ENCODE results near the gene NLRP5. TPM values are rescaled to one million over a fixed set of nuclear protein-coding genes. Genes with fewer than 3 reads are reported as not detected.
A peak's percentile ranks its signal among the peaks of the same experiment; 100 is the strongest.

NLRP5 gene
- total RNA-seq, 1 donor from 2014 or later = not detected

DNA sequence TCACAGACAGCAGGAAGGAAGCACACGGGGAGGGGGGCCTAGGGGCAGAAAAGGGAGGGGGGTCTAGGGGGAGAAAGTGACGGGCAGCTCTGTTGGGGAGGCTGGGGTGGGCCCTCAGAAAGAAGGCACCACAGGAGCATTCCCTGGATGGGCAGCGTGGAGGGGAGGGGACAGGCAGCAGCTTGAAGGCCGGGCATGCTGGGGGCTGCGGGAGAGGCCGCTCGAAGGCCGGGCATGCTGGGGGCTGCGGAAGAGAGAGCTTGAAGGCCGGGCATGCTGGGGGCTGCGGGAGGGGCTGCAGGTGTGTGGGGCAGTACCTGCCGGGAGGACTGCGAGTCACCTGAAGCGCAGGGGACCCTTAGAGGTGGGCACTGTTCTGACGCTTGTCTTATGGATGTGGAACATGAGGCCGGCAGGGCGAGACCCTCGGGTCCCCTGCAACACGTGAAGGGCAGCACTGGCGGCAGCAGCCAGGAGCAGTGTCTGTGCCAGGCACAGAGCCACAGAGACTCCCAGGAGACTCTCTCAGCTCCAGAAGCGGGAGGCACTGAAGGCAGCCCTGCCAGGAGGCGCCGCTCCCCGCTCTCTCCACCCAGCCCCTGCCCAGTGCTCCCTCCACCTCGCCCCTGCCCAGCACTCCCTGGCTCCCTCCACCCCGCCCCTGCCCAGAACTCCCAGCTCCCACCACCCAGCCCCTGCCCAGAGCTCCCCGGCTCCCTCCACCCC lies 121.2 kb downstream of the NLRP5 start:
- intact Hi-C loops (cut with DNase I) = no loop called here
- peak; percentile 50 for DNase-seq
- peak; percentile 17 for ATAC-seq (ENCODE audit: poor library complexity)

DNA sequence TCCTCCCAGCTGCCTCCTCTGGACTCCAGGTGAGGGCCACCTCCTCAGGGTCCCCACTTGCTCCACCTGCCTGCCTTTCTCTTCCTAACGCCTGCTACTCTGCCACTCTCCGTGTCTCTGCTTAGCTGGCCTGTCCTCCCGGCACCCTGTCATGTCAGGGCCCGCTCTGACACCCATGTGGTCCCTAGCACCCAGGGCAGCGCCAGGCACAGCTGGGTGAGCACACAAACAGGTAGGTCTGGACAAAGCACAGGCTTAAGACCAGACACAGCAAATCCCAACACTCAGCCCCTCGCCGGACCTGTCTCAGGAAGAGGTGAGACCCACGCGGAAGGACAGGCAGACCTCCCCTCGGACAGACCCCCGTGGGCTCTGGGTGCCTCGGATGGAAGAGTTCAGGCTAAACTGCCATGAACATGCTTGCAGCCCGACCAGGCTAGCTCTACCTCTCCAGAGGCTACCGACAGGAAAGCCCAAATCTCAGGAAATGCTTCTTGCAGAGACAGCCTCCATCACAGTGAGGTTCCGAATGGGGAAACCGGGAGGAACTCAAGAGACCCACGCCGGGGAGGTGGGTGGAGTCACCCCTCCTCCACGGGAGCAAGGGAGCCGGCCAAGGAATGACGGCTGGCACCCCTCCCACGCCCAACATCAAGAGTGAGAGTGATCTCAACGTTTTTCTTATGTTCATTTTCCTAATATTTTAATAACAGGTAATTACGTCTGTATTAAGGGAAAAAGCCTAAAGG lies 122.0 kb downstream of the NLRP5 start:
- intact Hi-C loops (cut with DNase I) = no loop called here
- ATAC-seq (ENCODE audit: poor library complexity) = peak; percentile 26
- peak; percentile 80 for DNase-seq

DNA sequence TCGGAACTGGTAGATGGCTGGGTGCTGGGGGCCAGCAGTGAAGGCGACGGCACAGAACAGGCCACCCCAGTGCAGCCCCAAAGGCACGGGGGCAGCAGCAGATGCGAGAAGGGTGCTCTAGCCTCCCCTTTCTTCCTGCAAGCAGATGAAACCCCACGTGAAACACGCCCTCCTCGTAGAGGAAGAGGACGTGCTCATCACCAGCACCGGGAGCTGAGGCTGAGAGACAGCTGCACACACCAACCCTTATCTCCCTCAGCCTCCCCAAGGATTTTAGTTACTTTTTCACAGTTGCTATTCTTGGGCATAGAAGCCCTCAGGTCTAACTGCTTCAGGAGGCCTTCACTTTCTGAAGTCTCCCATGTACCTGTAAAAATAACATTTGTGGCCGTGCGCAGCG lies 122.7 kb downstream of the NLRP5 start:
- DNase-seq (no peak), ATAC-seq (ENCODE audit: poor library complexity) (no peak)
- intact Hi-C loops (cut with DNase I) = no loop called here

DNA sequence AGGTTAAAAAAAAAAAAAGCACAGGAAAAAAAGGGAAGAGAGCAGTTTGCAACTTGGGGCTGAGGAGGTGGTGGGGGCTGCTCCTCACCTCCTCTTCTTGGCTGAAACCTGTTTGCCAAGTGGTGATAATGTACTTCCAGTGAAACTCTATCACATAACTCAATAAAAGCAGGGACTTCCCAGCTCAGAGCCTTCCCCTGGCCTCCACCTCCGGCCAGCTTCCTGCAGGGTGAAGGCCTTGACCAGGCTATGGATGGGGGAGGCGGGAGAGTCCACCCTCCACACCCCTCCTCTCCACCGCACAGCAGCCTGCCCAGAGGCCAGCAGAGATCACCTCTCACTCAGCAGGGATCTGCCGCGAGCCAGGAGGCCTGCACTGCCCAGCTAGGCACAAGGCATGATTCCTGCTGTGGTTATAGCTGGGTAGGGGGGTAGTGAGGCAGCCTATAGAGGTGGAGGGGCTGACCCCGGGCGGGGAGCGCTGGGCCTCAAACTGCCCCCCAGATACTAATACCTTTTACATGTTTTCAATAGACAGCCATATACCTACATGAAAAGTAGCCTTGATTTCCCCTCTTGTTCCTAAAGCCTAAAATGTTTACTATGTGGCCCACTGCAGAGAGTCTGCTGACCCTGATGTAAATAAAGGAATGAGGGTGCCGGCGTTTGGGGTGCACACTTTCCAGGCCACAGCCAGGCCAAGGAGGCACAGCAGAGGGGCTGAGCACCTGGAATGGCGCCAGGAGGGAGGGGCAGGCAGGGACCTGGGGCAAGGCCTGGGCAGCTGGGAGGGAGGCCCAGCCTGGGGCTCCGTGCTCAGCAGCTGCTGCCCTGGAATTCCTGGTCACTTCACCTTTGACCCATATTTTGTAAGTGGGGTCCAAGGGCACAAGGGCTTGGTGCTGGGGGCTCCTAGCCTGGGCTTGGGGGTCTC lies 124.2 kb downstream of the NLRP5 start:
- intact Hi-C loops (cut with DNase I) = no loop called here
- ATAC-seq (ENCODE audit: poor library complexity) = peak; percentile 81
- peak; percentile 69 for DNase-seq

Other genes with a start within 250 kb of the NLRP5 start
- not detected for gene NLRP9, start 248.4 kb upstream of the NLRP5 start, total RNA-seq
- not detected for gene RFPL4A, start 227.7 kb upstream of the NLRP5 start, total RNA-seq
- not detected for gene RFPL4AL1, start 217.7 kb upstream of the NLRP5 start, total RNA-seq
- gene NLRP11, start 154.8 kb upstream of the NLRP5 start, total RNA-seq = not detected
- not detected for gene NLRP4, start 150.2 kb upstream of the NLRP5 start, total RNA-seq
- gene NLRP13, start 54.4 kb upstream of the NLRP5 start, total RNA-seq = not detected
- gene NLRP8, start 38.9 kb upstream of the NLRP5 start, total RNA-seq = not detected
- gene ZNF787, start 134.5 kb downstream of the NLRP5 start, total RNA-seq = 33.9 TPM
- gene ZNF444, start 154.5 kb downstream of the NLRP5 start, total RNA-seq = 26.7 TPM
- not detected for gene GALP, start 189.2 kb downstream of the NLRP5 start, total RNA-seq
- not detected for gene ZSCAN5B, start 211.0 kb downstream of the NLRP5 start, total RNA-seq
- gene ZSCAN5C, start 215.5 kb downstream of the NLRP5 start, total RNA-seq = not detected